H1 (cell line): Measurements from ENCODE around the gene RHOT1.

Source experiments
- CHD1 ChIP-seq: IDR thresholded peaks from 2 replicates; pipeline ENCODE4 v1.6.1; 2012; ENCODE audit warnings: low read depth, low read length, improper control_type of control experiment
- EZH2 ChIP-seq: fragments of 200-600 bp; sonication (generic); IDR thresholded peaks from 2 replicates; pipeline ENCODE4 v1.7.1; 2012; ENCODE audit warnings: low read depth, mild to moderate bottlenecking, moderate library complexity, low read length, inconsistent platforms; ENCODE audit not compliant: severe bottlenecking
- FOSL1 ChIP-seq: IDR thresholded peaks from 2 replicates; pipeline ENCODE4 v1.6.1; 2011; ENCODE audit warnings: mild to moderate bottlenecking, low read depth, low read length, moderate library complexity; ENCODE audit not compliant: insufficient read depth
- GABPA ChIP-seq: IDR thresholded peaks from 2 replicates; pipeline ENCODE4 v1.6.1; 2011; ENCODE audit warnings: mild to moderate bottlenecking, low read length, moderate library complexity, borderline replicate concordance; ENCODE audit not compliant: insufficient read depth
- GTF2F1 ChIP-seq: IDR thresholded peaks from 2 replicates; pipeline ENCODE4 v1.6.1; 2012; ENCODE audit warnings: low read depth, low read length, improper control_type of control experiment, borderline replicate concordance
- POLR2A ChIP-seq, 2 experiments: IDR thresholded peaks; 1 replicate in 1 of 2; 2 replicates in 1 of 2; pipeline ENCODE4 v1.6.1; 2011; ENCODE audit warnings: low read depth in 2 of 2, low read length in 2 of 2, mild to moderate bottlenecking in 2 of 2; ENCODE audit errors: control extremely low read depth in 1 of 2
- POLR2AphosphoS5 ChIP-seq: IDR thresholded peaks from 2 replicates; pipeline ENCODE4 v1.6.1; 2011; ENCODE audit warnings: low read depth, low read length
- RAD21 ChIP-seq, 2 experiments: IDR thresholded peaks in 1 of 2; conservative IDR thresholded peaks in 1 of 2; 2 replicates each; pipeline ENCODE4 v1.6.1; 2011; ENCODE audit warnings: low read depth in 2 of 2, low read length in 2 of 2, improper control_type of control experiment in 1 of 2, inconsistent platforms in 1 of 2, mild to moderate bottlenecking in 1 of 2, moderate library complexity in 1 of 2
- SIN3A ChIP-seq, 2 experiments: IDR thresholded peaks in 1 of 2; conservative IDR thresholded peaks in 1 of 2; 2 replicates each; pipeline ENCODE4 v1.6.1; 2011 to 2012; ENCODE audit warnings: low read length in 2 of 2, improper control_type of control experiment in 1 of 2, low read depth in 1 of 2, mild to moderate bottlenecking in 1 of 2
- TAF1 ChIP-seq: IDR thresholded peaks from 2 replicates; pipeline ENCODE4 v1.6.1; 2011; ENCODE audit warnings: mild to moderate bottlenecking, low read depth, low read length
- TF ChIP-seq, protein P1 (sequence below): IDR thresholded peaks from 2 replicates; pipeline ENCODE4 v1.6.1; 2011; ENCODE audit warnings: low read depth, mild to moderate bottlenecking, low read length; ENCODE audit not compliant: insufficient read depth
- TF ChIP-seq, protein P2 (sequence below), 3 experiments: IDR thresholded peaks; 1 replicate in 2 of 3; 2 replicates in 1 of 3; pipeline versions ENCODE4 v1.5.1 to v1.6.1; 2011; ENCODE audit warnings: low read length in 3 of 3, mild to moderate bottlenecking in 3 of 3, inconsistent platforms in 2 of 3, low read depth in 1 of 3, moderate library complexity in 1 of 3; ENCODE audit not compliant: insufficient read depth in 1 of 3; ENCODE audit errors: control extremely low read depth in 1 of 3

DNA sequence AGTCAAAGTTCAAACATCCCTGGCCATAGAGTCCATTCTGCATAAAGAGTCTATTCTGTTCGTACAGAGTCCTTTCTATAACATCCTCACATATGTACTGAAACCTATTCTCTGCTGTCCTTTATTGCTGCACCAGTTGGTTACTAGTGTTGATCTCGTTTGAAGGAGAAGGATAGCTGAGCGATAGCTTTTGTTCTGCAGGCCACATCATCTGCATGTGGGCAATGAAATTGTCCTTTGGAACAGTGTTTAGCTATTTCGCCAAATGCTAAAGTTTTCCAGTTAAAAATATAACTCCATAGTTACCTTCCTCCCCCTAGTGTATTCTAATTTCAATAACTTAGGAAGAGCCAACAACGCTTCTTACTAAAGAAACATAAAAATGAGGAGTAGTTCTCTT, 6.0 kb downstream of the RHOT1 start:
- TF ChIP-seq FOSL1 (no peak), GABPA (no peak), TAF1 (no peak), CHD1 (no peak), EZH2 (no peak), POLR2A (IDR thresholded peaks at IDR 0.05; ENCODE audit: control extremely low read depth in 1 of 2, low read depth in 2 of 2, low read length in 2 of 2) (no peak), RAD21 (IDR thresholded peaks at IDR 0.05 in 1 of 2, conservative IDR thresholded peaks at IDR 0.05 in 1 of 2; ENCODE audit: low read depth in 2 of 2, low read length in 2 of 2) (no peak), SIN3A (conservative IDR thresholded peaks at IDR 0.05 in 1 of 2, IDR thresholded peaks at IDR 0.05 in 1 of 2; ENCODE audit: low read depth in 1 of 2, low read length in 2 of 2) (no peak), GTF2F1 (no peak), POLR2AphosphoS5 (no peak)
- TF ChIP-seq, protein P1, sequence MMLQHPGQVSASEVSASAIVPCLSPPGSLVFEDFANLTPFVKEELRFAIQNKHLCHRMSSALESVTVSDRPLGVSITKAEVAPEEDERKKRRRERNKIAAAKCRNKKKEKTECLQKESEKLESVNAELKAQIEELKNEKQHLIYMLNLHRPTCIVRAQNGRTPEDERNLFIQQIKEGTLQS, result no peak
- TF ChIP-seq, protein P2, sequence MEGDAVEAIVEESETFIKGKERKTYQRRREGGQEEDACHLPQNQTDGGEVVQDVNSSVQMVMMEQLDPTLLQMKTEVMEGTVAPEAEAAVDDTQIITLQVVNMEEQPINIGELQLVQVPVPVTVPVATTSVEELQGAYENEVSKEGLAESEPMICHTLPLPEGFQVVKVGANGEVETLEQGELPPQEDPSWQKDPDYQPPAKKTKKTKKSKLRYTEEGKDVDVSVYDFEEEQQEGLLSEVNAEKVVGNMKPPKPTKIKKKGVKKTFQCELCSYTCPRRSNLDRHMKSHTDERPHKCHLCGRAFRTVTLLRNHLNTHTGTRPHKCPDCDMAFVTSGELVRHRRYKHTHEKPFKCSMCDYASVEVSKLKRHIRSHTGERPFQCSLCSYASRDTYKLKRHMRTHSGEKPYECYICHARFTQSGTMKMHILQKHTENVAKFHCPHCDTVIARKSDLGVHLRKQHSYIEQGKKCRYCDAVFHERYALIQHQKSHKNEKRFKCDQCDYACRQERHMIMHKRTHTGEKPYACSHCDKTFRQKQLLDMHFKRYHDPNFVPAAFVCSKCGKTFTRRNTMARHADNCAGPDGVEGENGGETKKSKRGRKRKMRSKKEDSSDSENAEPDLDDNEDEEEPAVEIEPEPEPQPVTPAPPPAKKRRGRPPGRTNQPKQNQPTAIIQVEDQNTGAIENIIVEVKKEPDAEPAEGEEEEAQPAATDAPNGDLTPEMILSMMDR (IDR thresholded peaks at IDR 0.05; ENCODE audit: control extremely low read depth in 1 of 3, insufficient read depth in 1 of 3, low read depth in 1 of 3, low read length in 3 of 3), result no peak
